ENCODE results near the gene TRAK2. TPM values are rescaled to one million over a fixed set of nuclear protein-coding genes. Genes with fewer than 3 reads are reported as not detected.

TRAK2 gene
- total and polyA plus RNA-seq, 9 of the 15 experiments (the other 6 are each of a cell fraction or from before 2014, with no cell fraction given) = 3.4 to 10.4 (median 7.3) TPM

GRCh38 chr2:201347138-201347537 is 104.1 kb downstream of the TRAK2 start (continued):
- TF ChIP-seq ZNF592 (IDR thresholded peaks at IDR 0.05) = no peak
- no peak for TF ChIP-seq ZNF174 (CRISPR knock-in tag; IDR thresholded peaks at IDR 0.05)
- no peak for TF ChIP-seq NCOA2 (IDR thresholded peaks at IDR 0.05; ENCODE audit: partially characterized antibody in 2 of 2)

- no peak overlapping the region for H3K9ac ChIP-seq (ENCODE audit: insufficient read depth in 1 of 2, low read depth in 2 of 2, low read length in 2 of 2)
- no peak overlapping the region for H3K4me2 ChIP-seq (ENCODE audit: insufficient read depth, low read length)
- 39% methylated on average over 7 of the region's 7 CpGs for WGBS (ENCODE audit: insufficient coverage, low coverage, missing lambda C conversion rate)
- no peak overlapping the region for H3K4me3 ChIP-seq
- H3K27ac ChIP-seq (ENCODE audit: extremely low read depth, low read depth, low read length) = no peak overlapping the region
- H3K4me1 ChIP-seq (replicated peaks in 1 of 2; ENCODE audit: control insufficient read depth in 2 of 2, insufficient read depth in 2 of 2, low read length in 2 of 2) = no peaks in the 10 kb centered on the region; a peak in 1 of 5 replicates
- no peak for ATAC-seq
- in situ Hi-C loops (cut with MboI) = no loop called here
- no peaks in the 10 kb centered on the region for H4K20me1 ChIP-seq (replicated peaks; ENCODE audit: control insufficient read depth, insufficient read depth, low read length)
- no peaks in the 10 kb centered on the region for H3K27me3 ChIP-seq (ENCODE audit: control insufficient read depth in 2 of 2, insufficient read depth in 2 of 2, low read length in 2 of 2)
- H3K9me3 ChIP-seq (replicated peaks; ENCODE audit: control insufficient read depth, insufficient read depth, low read depth, low read length) = no peaks in the 10 kb centered on the region
- intact Hi-C loops (cut with micrococcal nuclease) = loop anchor here (5.0 kb wide), 1 partner anchor 108 kb away; no protein-coding TSS in a partner anchor
- no peak for FAIRE-seq
- ChIA-PET CTCF (ENCODE audit: low intra/inter-chr PET ratio) (no interaction called here), POLR2A (interaction anchor here (1.0 kb wide), 1 partner anchor 45 kb away, joined by 3 read pairs; no protein-coding TSS in a partner anchor)
- no peaks in the 10 kb centered on the region for H3K79me2 ChIP-seq (ENCODE audit: control insufficient read depth, insufficient read depth, low read length)
- BruUV-seq (replicated peaks) = no TSS peak
- no peaks in the 10 kb centered on the region for H3K9me1 ChIP-seq (ENCODE audit: control insufficient read depth, insufficient read depth, low read length)
- H2AFZ ChIP-seq (ENCODE audit: low read depth, low read length) = no peak overlapping the region
- DNase-seq (ENCODE audit: extremely low read depth in 1 of 4, low spot score in 3 of 4) = no peak
- H3K36me3 ChIP-seq (ENCODE audit: control insufficient read depth, insufficient read depth, low read length) = no peaks in the 10 kb centered on the region
- TF ChIP-seq FOXP1 (CRISPR knock-in tag; IDR thresholded peaks at IDR 0.05) = no peak
- TF ChIP-seq KAT7 (CRISPR knock-in tag; IDR thresholded peaks at IDR 0.05; ENCODE audit: borderline replicate concordance) = no peak
- no peak for TF ChIP-seq LARP7 (IDR thresholded peaks at IDR 0.05)
- no peak for TF ChIP-seq MBD2 (IDR thresholded peaks at IDR 0.05; ENCODE audit: borderline replicate concordance, low read depth)
- no peak for TF ChIP-seq ZNF644 (tag; IDR thresholded peaks at IDR 0.05; ENCODE audit: low read depth)
- TF ChIP-seq PCBP2 (IDR thresholded peaks at IDR 0.05; ENCODE audit: low read depth, low read length, poor library complexity, severe bottlenecking) = no peak
- TF ChIP-seq HOMEZ (CRISPR knock-in tag; IDR thresholded peaks at IDR 0.05) = no peak
- no peak for TF ChIP-seq ZNF655 (CRISPR knock-in tag; IDR thresholded peaks at IDR 0.05)
- no peak for TF ChIP-seq HINFP (tag; conservative IDR thresholded peaks at IDR 0.05; ENCODE audit: low read depth)
These were observed 105.5 kb downstream of the TRAK2 start for GRCh38 chr2:201345625-201346213.

All from K562 (cell line).